K562 (cell line): ENCODE results near the gene PHLDB3. TPM values are rescaled to one million over a fixed set of nuclear protein-coding genes. Genes with fewer than 3 reads are reported as not detected.

Experiments
- FOXP1 ChIP-seq: sonication (generic); formaldehyde crosslinking; IDR thresholded peaks from 2 replicates; pipeline ENCODE4 v1.8.0; 2022; ENCODE audit warnings: mild to moderate bottlenecking, missing genetic modification reagents
- KLF16 ChIP-seq: IDR thresholded peaks from 2 replicates; pipeline ENCODE4 v1.6.1; 2016; ENCODE audit warnings: antibody characterized with exemption
- KLF6 ChIP-seq: fragments of 250-450 bp; sonication (Bioruptor Pico); IDR thresholded peaks from 2 replicates; pipeline ENCODE4 v1.4.0; 2020; ENCODE audit warnings: mild to moderate bottlenecking, moderate library complexity, borderline replicate concordance
- MAFG ChIP-seq: fragments of 450-650 bp; conservative IDR thresholded peaks from 2 replicates; pipeline ENCODE4 v1.6.1; 2016; ENCODE audit warnings: missing genetic modification characterization, missing compliant biosample characterization
- POU5F1 ChIP-seq: fragments of 150-350 bp; IDR thresholded peaks from 2 replicates; pipeline ENCODE4 v1.6.1; 2014; ENCODE audit warnings: borderline replicate concordance, low read length, low read depth, mild to moderate bottlenecking; ENCODE audit not compliant: partially characterized antibody
- PRMT5 ChIP-seq: sonication (generic); formaldehyde crosslinking; IDR thresholded peaks from 2 replicates; pipeline ENCODE4 v1.5.0; 2020; ENCODE audit warnings: missing genetic modification reagents
- RB1 ChIP-seq: fragments of 450-650 bp; IDR thresholded peaks from 2 replicates; pipeline ENCODE4 v1.6.1; 2017; ENCODE audit warnings: low read depth, mild to moderate bottlenecking
- ZNF696 ChIP-seq: fragments of 250-450 bp; sonication (Bioruptor Pico); conservative IDR thresholded peaks from 2 replicates; pipeline ENCODE4 v1.4.0; 2020; ENCODE audit warnings: mild to moderate bottlenecking, moderate library complexity
- ZNF717 ChIP-seq: fragments of 250-450 bp; sonication (Bioruptor Pico); IDR thresholded peaks from 2 replicates; pipeline ENCODE4 v1.5.0; 2021
- polyA plus RNA-seq, 8 experiments: library from polyadenylated mRNA; depleted of rRNA in 4 of 8; stranded (reverse) in 5 of 8; unstranded in 3 of 8; fragments of >200 nt; fragmentation: Nextera tagmentation in 2 of 8; fragmentation: Illumina TruSeq in 1 of 8; extraction: Ambion mirVana in 2 of 8; extraction: Trizol in 1 of 8; gene quantifications; 2 replicates each; pipeline versions ENCODE4 v1.2.1 to v1.2.3, GENCODE V29; 2011 to 2014; ENCODE audit warnings: inconsistent platforms in 1 of 8, missing spikeins in 1 of 8
- total RNA-seq, 7 experiments: library from RNA; depleted of rRNA in 6 of 7; stranded (reverse); fragments of >200 nt in 6 of 7; fragmentation: Illumina TruSeq in 2 of 7; extraction: Trizol in 2 of 7; gene quantifications; 2 replicates each; pipeline versions ENCODE4 v1.2.1 to v1.2.3, GENCODE V29; 2011 to 2021; ENCODE audit warnings: low replicate concordance in 1 of 7
- TF ChIP-seq, protein P1 (sequence below): fragments of 250-450 bp; sonication (Bioruptor Pico); IDR thresholded peaks from 2 replicates; pipeline ENCODE4 v1.5.0; 2020; ENCODE audit warnings: mild to moderate bottlenecking, borderline replicate concordance
- TF ChIP-seq, protein P2 (sequence below): fragments of 450-650 bp; IDR thresholded peaks from 2 replicates; pipeline ENCODE4 v1.6.1; 2016; ENCODE audit warnings: antibody characterized with exemption
- TF ChIP-seq, protein P3 (sequence below): fragments of 450-650 bp; IDR thresholded peaks from 2 replicates; pipeline ENCODE4 v1.6.1; 2016; ENCODE audit warnings: mild to moderate bottlenecking, moderate library complexity

Gene PHLDB3
- total and polyA plus RNA-seq, 9 of the 15 experiments (the other 6 are each of a cell fraction or from before 2014, with no cell fraction given) = 0.04 to 23.5 (median 3.9) TPM

DNA sequence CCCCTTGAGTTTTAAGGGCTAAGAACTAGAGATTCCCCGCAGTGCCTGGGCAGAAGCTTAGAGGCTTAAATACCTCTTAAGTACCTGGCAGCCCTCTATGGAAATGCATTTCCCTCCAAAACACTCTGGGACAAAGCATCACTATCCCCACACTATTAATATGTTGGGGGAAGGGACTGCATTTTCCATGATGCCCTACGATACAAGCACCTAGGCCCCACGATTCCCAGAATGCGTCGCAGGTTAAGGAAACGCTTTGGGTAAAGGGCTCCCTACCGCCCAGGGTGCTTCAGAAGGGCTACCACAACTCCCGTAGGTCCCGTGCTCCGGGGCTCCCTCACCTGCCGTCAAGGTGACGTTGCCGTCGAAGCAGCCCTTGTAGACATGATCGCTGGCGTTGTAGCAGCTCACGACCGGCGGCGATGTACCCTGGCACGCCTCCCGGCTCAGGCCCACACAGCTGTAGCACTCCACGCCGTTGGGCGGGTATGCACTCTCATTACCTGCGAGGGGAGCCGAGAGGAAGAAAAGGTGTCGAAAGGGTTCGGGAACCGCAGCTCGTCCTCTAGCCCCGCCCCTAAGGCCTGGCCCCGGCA, 41.7 kb downstream of the PHLDB3 start (continued):
- TF ChIP-seq, protein P1, sequence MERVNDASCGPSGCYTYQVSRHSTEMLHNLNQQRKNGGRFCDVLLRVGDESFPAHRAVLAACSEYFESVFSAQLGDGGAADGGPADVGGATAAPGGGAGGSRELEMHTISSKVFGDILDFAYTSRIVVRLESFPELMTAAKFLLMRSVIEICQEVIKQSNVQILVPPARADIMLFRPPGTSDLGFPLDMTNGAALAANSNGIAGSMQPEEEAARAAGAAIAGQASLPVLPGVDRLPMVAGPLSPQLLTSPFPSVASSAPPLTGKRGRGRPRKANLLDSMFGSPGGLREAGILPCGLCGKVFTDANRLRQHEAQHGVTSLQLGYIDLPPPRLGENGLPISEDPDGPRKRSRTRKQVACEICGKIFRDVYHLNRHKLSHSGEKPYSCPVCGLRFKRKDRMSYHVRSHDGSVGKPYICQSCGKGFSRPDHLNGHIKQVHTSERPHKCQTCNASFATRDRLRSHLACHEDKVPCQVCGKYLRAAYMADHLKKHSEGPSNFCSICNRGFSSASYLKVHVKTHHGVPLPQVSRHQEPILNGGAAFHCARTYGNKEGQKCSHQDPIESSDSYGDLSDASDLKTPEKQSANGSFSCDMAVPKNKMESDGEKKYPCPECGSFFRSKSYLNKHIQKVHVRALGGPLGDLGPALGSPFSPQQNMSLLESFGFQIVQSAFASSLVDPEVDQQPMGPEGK (CRISPR knock-in tag) = no peak
- no peak for TF ChIP-seq PRMT5 (CRISPR knock-in tag)
- TF ChIP-seq KLF6 (CRISPR knock-in tag) = no peak
- no peak for TF ChIP-seq KLF16
- TF ChIP-seq, protein P2, sequence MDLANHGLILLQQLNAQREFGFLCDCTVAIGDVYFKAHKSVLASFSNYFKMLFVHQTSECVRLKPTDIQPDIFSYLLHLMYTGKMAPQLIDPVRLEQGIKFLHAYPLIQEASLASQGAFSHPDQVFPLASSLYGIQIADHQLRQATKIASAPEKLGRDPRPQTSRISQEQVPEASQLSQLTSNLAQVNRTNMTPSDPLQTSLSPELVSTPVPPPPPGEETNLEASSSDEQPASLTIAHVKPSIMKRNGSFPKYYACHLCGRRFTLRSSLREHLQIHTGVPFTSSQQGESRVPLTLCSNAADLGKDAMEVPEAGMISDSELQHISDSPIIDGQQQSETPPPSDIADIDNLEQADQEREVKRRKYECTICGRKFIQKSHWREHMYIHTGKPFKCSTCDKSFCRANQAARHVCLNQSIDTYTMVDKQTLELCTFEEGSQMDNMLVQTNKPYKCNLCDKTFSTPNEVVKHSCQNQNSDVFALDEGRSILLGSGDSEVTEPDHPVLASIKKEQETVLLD = no peak
- 0 out of 2 replicates have a peak, but pooled peaks have one; percentile 66 for TF ChIP-seq FOXP1 (CRISPR knock-in tag)
- no peak for TF ChIP-seq RB1
- TF ChIP-seq, protein P3, sequence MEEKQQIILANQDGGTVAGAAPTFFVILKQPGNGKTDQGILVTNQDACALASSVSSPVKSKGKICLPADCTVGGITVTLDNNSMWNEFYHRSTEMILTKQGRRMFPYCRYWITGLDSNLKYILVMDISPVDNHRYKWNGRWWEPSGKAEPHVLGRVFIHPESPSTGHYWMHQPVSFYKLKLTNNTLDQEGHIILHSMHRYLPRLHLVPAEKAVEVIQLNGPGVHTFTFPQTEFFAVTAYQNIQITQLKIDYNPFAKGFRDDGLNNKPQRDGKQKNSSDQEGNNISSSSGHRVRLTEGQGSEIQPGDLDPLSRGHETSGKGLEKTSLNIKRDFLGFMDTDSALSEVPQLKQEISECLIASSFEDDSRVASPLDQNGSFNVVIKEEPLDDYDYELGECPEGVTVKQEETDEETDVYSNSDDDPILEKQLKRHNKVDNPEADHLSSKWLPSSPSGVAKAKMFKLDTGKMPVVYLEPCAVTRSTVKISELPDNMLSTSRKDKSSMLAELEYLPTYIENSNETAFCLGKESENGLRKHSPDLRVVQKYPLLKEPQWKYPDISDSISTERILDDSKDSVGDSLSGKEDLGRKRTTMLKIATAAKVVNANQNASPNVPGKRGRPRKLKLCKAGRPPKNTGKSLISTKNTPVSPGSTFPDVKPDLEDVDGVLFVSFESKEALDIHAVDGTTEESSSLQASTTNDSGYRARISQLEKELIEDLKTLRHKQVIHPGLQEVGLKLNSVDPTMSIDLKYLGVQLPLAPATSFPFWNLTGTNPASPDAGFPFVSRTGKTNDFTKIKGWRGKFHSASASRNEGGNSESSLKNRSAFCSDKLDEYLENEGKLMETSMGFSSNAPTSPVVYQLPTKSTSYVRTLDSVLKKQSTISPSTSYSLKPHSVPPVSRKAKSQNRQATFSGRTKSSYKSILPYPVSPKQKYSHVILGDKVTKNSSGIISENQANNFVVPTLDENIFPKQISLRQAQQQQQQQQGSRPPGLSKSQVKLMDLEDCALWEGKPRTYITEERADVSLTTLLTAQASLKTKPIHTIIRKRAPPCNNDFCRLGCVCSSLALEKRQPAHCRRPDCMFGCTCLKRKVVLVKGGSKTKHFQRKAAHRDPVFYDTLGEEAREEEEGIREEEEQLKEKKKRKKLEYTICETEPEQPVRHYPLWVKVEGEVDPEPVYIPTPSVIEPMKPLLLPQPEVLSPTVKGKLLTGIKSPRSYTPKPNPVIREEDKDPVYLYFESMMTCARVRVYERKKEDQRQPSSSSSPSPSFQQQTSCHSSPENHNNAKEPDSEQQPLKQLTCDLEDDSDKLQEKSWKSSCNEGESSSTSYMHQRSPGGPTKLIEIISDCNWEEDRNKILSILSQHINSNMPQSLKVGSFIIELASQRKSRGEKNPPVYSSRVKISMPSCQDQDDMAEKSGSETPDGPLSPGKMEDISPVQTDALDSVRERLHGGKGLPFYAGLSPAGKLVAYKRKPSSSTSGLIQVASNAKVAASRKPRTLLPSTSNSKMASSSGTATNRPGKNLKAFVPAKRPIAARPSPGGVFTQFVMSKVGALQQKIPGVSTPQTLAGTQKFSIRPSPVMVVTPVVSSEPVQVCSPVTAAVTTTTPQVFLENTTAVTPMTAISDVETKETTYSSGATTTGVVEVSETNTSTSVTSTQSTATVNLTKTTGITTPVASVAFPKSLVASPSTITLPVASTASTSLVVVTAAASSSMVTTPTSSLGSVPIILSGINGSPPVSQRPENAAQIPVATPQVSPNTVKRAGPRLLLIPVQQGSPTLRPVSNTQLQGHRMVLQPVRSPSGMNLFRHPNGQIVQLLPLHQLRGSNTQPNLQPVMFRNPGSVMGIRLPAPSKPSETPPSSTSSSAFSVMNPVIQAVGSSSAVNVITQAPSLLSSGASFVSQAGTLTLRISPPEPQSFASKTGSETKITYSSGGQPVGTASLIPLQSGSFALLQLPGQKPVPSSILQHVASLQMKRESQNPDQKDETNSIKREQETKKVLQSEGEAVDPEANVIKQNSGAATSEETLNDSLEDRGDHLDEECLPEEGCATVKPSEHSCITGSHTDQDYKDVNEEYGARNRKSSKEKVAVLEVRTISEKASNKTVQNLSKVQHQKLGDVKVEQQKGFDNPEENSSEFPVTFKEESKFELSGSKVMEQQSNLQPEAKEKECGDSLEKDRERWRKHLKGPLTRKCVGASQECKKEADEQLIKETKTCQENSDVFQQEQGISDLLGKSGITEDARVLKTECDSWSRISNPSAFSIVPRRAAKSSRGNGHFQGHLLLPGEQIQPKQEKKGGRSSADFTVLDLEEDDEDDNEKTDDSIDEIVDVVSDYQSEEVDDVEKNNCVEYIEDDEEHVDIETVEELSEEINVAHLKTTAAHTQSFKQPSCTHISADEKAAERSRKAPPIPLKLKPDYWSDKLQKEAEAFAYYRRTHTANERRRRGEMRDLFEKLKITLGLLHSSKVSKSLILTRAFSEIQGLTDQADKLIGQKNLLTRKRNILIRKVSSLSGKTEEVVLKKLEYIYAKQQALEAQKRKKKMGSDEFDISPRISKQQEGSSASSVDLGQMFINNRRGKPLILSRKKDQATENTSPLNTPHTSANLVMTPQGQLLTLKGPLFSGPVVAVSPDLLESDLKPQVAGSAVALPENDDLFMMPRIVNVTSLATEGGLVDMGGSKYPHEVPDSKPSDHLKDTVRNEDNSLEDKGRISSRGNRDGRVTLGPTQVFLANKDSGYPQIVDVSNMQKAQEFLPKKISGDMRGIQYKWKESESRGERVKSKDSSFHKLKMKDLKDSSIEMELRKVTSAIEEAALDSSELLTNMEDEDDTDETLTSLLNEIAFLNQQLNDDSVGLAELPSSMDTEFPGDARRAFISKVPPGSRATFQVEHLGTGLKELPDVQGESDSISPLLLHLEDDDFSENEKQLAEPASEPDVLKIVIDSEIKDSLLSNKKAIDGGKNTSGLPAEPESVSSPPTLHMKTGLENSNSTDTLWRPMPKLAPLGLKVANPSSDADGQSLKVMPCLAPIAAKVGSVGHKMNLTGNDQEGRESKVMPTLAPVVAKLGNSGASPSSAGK = peak; percentile 71
- TF ChIP-seq ZNF717 (CRISPR knock-in tag) = no peak
- no peak for TF ChIP-seq MAFG (tag)
- TF ChIP-seq ZNF696 (CRISPR knock-in tag) = no peak
- TF ChIP-seq POU5F1 = no peak
